AG04449 (cell line): ENCODE results near the gene MVB12B.

ENCODE experiments used
- CTCF ChIA-PET: fragments of 350-600 bp; formaldehyde crosslinking; extraction: SDS; loops from one replicate; lab custom pipeline; 2021; ENCODE audit warnings: antibody characterized with exemption; lab: Yijun Ruan, JAX
- POLR2A ChIA-PET: fragments of 400-600, 350-600 bp; formaldehyde crosslinking; extraction: SDS; loops from one replicate; lab custom pipeline; 2020; ENCODE audit warnings: antibody characterized with exemption, inconsistent platforms; lab: Yijun Ruan, JAX
- DNase-seq: peaks from one replicate; pipeline ENCODE4 v3.0.0-alpha.2; 2010; ENCODE audit warnings: low read depth, low spot score
- H3K4me3 ChIP-seq: 2 replicates; pipeline ENCODE4 v1.5.1; 2011; ENCODE audit warnings: low read depth, mild to moderate bottlenecking, control low read depth, low read length
- TF ChIP-seq, protein P1 (sequence below): IDR thresholded peaks from one replicate; pipeline ENCODE4 v1.5.1; 2011; ENCODE audit warnings: mild to moderate bottlenecking, moderate library complexity, low read length, control low read depth, inconsistent platforms; ENCODE audit not compliant: insufficient read depth; ENCODE audit errors: missing control alignments

The MVB12B gene

GRCh38 chr9:126506361-126507317, 180.0 kb downstream of the MVB12B start:
- POLR2A ChIA-PET = no interaction called here
- H3K4me3 ChIP-seq = no peak overlapping the region
- CTCF ChIA-PET = interaction anchor here (1.4 to 19.9 kb wide), 5 partner anchors 6 to 184 kb away, joined by 3 to 244 read pairs (median 8); no protein-coding TSS in a partner anchor
- DNase-seq = no peak
- TF ChIP-seq, protein P1, sequence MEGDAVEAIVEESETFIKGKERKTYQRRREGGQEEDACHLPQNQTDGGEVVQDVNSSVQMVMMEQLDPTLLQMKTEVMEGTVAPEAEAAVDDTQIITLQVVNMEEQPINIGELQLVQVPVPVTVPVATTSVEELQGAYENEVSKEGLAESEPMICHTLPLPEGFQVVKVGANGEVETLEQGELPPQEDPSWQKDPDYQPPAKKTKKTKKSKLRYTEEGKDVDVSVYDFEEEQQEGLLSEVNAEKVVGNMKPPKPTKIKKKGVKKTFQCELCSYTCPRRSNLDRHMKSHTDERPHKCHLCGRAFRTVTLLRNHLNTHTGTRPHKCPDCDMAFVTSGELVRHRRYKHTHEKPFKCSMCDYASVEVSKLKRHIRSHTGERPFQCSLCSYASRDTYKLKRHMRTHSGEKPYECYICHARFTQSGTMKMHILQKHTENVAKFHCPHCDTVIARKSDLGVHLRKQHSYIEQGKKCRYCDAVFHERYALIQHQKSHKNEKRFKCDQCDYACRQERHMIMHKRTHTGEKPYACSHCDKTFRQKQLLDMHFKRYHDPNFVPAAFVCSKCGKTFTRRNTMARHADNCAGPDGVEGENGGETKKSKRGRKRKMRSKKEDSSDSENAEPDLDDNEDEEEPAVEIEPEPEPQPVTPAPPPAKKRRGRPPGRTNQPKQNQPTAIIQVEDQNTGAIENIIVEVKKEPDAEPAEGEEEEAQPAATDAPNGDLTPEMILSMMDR = no peak

DNA sequence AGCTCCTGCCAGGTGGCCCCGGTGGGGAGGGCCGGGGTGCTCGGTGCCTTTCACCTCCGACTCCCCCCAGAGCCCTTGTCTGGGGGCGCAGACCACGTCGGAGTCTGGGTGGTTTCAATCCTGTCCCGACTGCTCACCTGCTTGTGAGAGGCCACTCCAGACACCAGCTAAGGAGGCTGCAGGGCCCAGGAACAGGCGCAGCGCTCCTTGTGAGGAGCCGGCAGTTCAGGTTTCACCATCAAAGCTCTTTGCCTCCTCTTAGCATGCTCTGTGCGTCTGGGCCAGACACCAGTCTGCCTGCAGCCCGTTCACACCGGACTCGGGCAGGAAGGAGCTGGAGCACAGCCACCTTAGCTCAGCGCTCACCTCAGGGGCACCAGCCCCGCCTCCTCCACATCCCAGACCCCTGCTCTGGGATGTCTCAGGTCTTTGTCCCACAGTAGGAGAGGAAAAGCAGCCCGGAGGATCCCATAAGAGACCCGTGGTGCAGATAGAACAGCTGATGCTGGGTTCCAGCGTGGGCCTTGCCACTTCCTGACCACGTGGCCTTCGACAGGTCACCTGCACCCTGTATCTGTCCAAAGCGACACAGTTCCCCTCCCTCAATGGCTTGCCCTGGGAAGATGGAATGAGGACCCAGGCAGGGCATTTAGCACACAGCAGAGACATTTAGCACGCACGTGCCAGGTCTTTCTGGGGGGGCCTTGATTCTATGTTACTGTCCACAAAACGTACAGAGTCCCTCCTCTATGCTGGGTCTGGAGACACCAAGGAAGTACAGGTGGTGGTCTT, 180.9 kb downstream of the MVB12B start:
- ChIA-PET POLR2A (no interaction called here), CTCF (interaction anchor here (1.4 to 19.9 kb wide), 5 partner anchors 7 to 183 kb away, joined by 3 to 244 read pairs (median 8); no protein-coding TSS in a partner anchor)
- no peak for DNase-seq
- no peak overlapping the region for H3K4me3 ChIP-seq
- TF ChIP-seq, protein P1 = no peak

DNA sequence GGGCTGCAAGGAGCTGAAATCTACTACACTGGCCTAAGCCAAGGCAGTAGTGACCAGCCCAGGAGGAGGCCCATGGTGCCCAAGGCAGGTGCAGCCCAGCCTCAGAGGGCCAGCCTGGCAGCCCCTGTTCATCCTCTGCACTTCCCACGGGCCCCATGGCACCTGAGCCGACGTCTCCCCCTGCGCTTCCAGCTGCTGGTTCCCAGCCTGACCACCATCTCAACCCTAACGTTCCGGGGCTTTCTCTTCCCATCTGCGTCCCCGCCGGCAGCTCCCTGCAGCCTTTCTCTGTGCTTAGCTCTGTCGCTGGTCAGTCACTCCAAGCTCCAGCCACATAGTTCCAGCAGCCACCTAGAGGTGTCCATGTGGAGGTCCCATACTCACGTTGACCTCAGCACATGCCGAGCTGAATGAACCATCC, 181.6 kb downstream of the MVB12B start:
- TF ChIP-seq, protein P1 = no peak
- no peak for DNase-seq
- ChIA-PET CTCF (interaction anchor here (1.2 to 19.9 kb wide), 6 partner anchors 8 to 273 kb away, joined by 3 to 244 read pairs (median 8); no protein-coding TSS in a partner anchor), POLR2A (no interaction called here)
- no peak overlapping the region for H3K4me3 ChIP-seq

DNA sequence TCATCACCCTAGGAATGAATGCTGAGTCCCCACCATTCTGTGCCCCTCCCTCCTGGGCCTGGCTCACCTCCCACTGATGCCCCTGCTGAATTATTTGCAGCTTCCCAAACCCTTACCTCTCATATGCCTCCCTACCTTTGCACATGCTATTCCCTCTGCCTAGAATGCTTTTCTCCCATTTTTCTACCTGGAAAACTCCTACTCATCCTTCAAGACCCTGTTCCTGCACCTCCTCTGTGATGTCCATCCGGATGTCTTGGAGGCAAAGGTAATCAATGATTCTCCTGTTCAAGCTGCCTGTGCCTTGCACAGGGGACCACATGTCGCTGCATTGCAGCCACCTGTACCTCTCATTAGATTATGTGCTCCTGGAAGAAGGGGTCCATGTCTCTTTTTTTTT, 182.3 kb downstream of the MVB12B start:
- TF ChIP-seq, protein P1 = no peak
- no peak overlapping the region for H3K4me3 ChIP-seq
- no peak for DNase-seq
- ChIA-PET POLR2A (no interaction called here), CTCF (interaction anchor here (1.2 to 19.9 kb wide), 4 partner anchors 8 to 272 kb away, joined by 3 to 244 read pairs (median 12); no protein-coding TSS in a partner anchor)

- ChIA-PET CTCF (interaction anchor here (1.2 to 19.9 kb wide), 4 partner anchors 9 to 272 kb away, joined by 3 to 244 read pairs (median 60); no protein-coding TSS in a partner anchor), POLR2A (no interaction called here)
- TF ChIP-seq, protein P1 = no peak
- H3K4me3 ChIP-seq = no peak overlapping the region
- DNase-seq = no peak
Observed at GRCh38 chr9:126509718-126510117, 183.1 kb downstream of the MVB12B start.
